Neuron (in vitro differentiated cells): ENCODE data around the gene DCUN1D1.

ENCODE experiments used
- H2AFZ ChIP-seq: one replicate; pipeline ENCODE4 v1.6.1; 2013; ENCODE audit warnings: low read depth, mild to moderate bottlenecking, inconsistent platforms, low read length, moderate library complexity
- H3K27me3 ChIP-seq: one replicate; pipeline ENCODE4 v1.6.1; 2013; ENCODE audit warnings: low read length; ENCODE audit not compliant: insufficient read depth
- H3K36me3 ChIP-seq: one replicate; pipeline ENCODE4 v1.6.1; 2013; ENCODE audit warnings: low read length; ENCODE audit not compliant: insufficient read depth
- H3K4me1 ChIP-seq: one replicate; pipeline ENCODE4 v1.6.1; 2013; ENCODE audit warnings: low read length; ENCODE audit not compliant: insufficient read depth
- H3K4me3 ChIP-seq: 2 replicates; pipeline ENCODE4 v1.5.1; 2013; ENCODE audit warnings: mild to moderate bottlenecking, low read length, moderate library complexity
- H3K9me3 ChIP-seq: one replicate; pipeline ENCODE4 v1.6.1; 2013; ENCODE audit warnings: low read length

Gene DCUN1D1

GRCh38 chr3:182941719-182942118, 38.6 kb downstream of the DCUN1D1 start:
- Histone ChIP-seq H3K4me1 (no peaks in the 10 kb centered on the region), H3K4me3 (no peak overlapping the region), H3K9me3 (no peaks in the 10 kb centered on the region)

GRCh38 chr3:182940266-182940808, 40.0 kb downstream of the DCUN1D1 start:
- peaks cover 11% of the 10 kb centered on the region for H3K36me3 ChIP-seq
- H3K4me1 ChIP-seq, result no peaks in the 10 kb centered on the region
- H3K27me3 ChIP-seq, result no peaks in the 10 kb centered on the region
- no peak overlapping the region for H3K4me3 ChIP-seq
- H2AFZ ChIP-seq, result no peak overlapping the region
- H3K9me3 ChIP-seq, result no peaks in the 10 kb centered on the region

More at GRCh38 chr3:182941719-182942118, 38.6 kb downstream of the DCUN1D1 start:
- no peaks in the 10 kb centered on the region for H3K27me3 ChIP-seq
- H2AFZ ChIP-seq, result no peak overlapping the region
- peaks cover 21% of the 10 kb centered on the region for H3K36me3 ChIP-seq

GRCh38 chr3:182937293-182938051, 42.9 kb downstream of the DCUN1D1 start:
- Histone ChIP-seq H3K4me1 (no peaks in the 10 kb centered on the region), H3K9me3 (peaks cover 2% of the 10 kb centered on the region), H3K4me3 (no peak overlapping the region), H3K27me3 (no peaks in the 10 kb centered on the region), H3K36me3 (peaks cover 2% of the 10 kb centered on the region), H2AFZ (no peak overlapping the region)

GRCh38 chr3:182936918-182937285, 43.4 kb downstream of the DCUN1D1 start:
- Histone ChIP-seq H3K4me3 (no peak overlapping the region), H3K4me1 (no peaks in the 10 kb centered on the region), H3K9me3 (peaks cover 2% of the 10 kb centered on the region), H3K27me3 (no peaks in the 10 kb centered on the region), H2AFZ (no peak overlapping the region), H3K36me3 (peaks cover 2% of the 10 kb centered on the region)

GRCh38 chr3:182936239-182936917, 44.0 kb downstream of the DCUN1D1 start:
- H3K27me3 ChIP-seq, result no peaks in the 10 kb centered on the region
- H2AFZ ChIP-seq, result no peak overlapping the region
- H3K4me3 ChIP-seq, result no peak overlapping the region
- no peaks in the 10 kb centered on the region for H3K4me1 ChIP-seq
- peaks cover 2% of the 10 kb centered on the region for H3K36me3 ChIP-seq
- H3K9me3 ChIP-seq, result peaks cover 2% of the 10 kb centered on the region

- Histone ChIP-seq H3K36me3 (peaks cover 2% of the 10 kb centered on the region), H3K9me3 (peaks cover 2% of the 10 kb centered on the region), H3K4me3 (no peak overlapping the region), H3K27me3 (no peaks in the 10 kb centered on the region), H2AFZ (no peak overlapping the region), H3K4me1 (no peaks in the 10 kb centered on the region)
Observed at GRCh38 chr3:182935803-182936202, 44.5 kb downstream of the DCUN1D1 start.

GRCh38 chr3:182925944-182926337, 54.4 kb downstream of the DCUN1D1 start:
- Histone ChIP-seq H3K9me3 (no peaks in the 10 kb centered on the region), H3K4me3 (no peak overlapping the region), H3K4me1 (no peaks in the 10 kb centered on the region), H2AFZ (no peak overlapping the region), H3K36me3 (no peaks in the 10 kb centered on the region), H3K27me3 (no peaks in the 10 kb centered on the region)

- H3K4me3 ChIP-seq, result no peak overlapping the region
- no peaks in the 10 kb centered on the region for H3K27me3 ChIP-seq
- no peaks in the 10 kb centered on the region for H3K4me1 ChIP-seq
- no peak overlapping the region for H2AFZ ChIP-seq
- H3K36me3 ChIP-seq, result peaks cover under 1% of the 10 kb centered on the region
- no peaks in the 10 kb centered on the region for H3K9me3 ChIP-seq
Observed at GRCh38 chr3:182925330-182925943, 54.9 kb downstream of the DCUN1D1 start.

GRCh38 chr3:182921665-182922355, 58.5 kb downstream of the DCUN1D1 start:
- Histone ChIP-seq H3K27me3 (no peaks in the 10 kb centered on the region), H3K9me3 (no peaks in the 10 kb centered on the region), H3K4me3 (no peak overlapping the region), H3K36me3 (peaks cover 2% of the 10 kb centered on the region), H2AFZ (no peak overlapping the region), H3K4me1 (no peaks in the 10 kb centered on the region)

GRCh38 chr3:182920515-182921084, 59.7 kb downstream of the DCUN1D1 start:
- no peaks in the 10 kb centered on the region for H3K9me3 ChIP-seq
- H2AFZ ChIP-seq, result no peak overlapping the region
- no peak overlapping the region for H3K4me3 ChIP-seq
- H3K36me3 ChIP-seq, result peaks cover 2% of the 10 kb centered on the region
- no peaks in the 10 kb centered on the region for H3K4me1 ChIP-seq
- no peaks in the 10 kb centered on the region for H3K27me3 ChIP-seq

- Histone ChIP-seq H3K4me3 (no peak overlapping the region), H3K4me1 (no peaks in the 10 kb centered on the region), H3K9me3 (no peaks in the 10 kb centered on the region), H2AFZ (no peak overlapping the region), H3K36me3 (peaks cover 5% of the 10 kb centered on the region), H3K27me3 (no peaks in the 10 kb centered on the region)
Observed at GRCh38 chr3:182919866-182920357, 60.4 kb downstream of the DCUN1D1 start.

- peaks cover 11% of the 10 kb centered on the region for H3K36me3 ChIP-seq
- H3K27me3 ChIP-seq, result no peaks in the 10 kb centered on the region
- no peak overlapping the region for H3K4me3 ChIP-seq
Observed at GRCh38 chr3:182917134-182917533, 63.2 kb downstream of the DCUN1D1 start.

More at GRCh38 chr3:182917134-182917533, 63.2 kb downstream of the DCUN1D1 start:
- no peak overlapping the region for H2AFZ ChIP-seq
- no peaks in the 10 kb centered on the region for H3K9me3 ChIP-seq
- no peaks in the 10 kb centered on the region for H3K4me1 ChIP-seq
